Peyer's patch (tissue), 4 donors: ENCODE measurements around the gene SCRG1. TPM values are rescaled to one million over a fixed set of nuclear protein-coding genes. Genes with fewer than 3 reads are reported as not detected.
A peak's percentile ranks its signal among the peaks of the same experiment; 100 is the strongest.

Experiments used
- DNase-seq, 3 donors: peaks; one replicate each; pipeline ENCODE4 v3.0.0-alpha.2; 2017 to 2019
- H3K27ac ChIP-seq, 4 donors: fragments of 200-600 bp; sonication (generic); one replicate each; pipeline ENCODE4 v1.5.1; 2016 to 2019
- H3K27me3 ChIP-seq, 2 donors: fragments of 200-600 bp; sonication (generic); one replicate each; pipeline ENCODE4 v1.5.1; 2019
- H3K36me3 ChIP-seq, 3 donors: fragments of 200-600 bp; sonication (generic); one replicate each; pipeline ENCODE4 v1.5.1; 2016 to 2019
- H3K4me1 ChIP-seq, 4 donors: fragments of 200-600 bp; sonication (generic); one replicate each; pipeline ENCODE4 v1.5.1; 2016 to 2019
- H3K4me3 ChIP-seq, 4 donors: fragments of 200-600 bp; sonication (generic); 1 replicate in 3 of 4; 2 replicates in 1 of 4; pipeline ENCODE4 v1.5.1; 2016 to 2019; ENCODE audit warnings: mild to moderate bottlenecking in 1 of 4
- H3K9me3 ChIP-seq, 4 donors: fragments of 200-600 bp; sonication (generic); one replicate each; pipeline ENCODE4 v1.5.1; 2016 to 2019; ENCODE audit warnings: mild to moderate bottlenecking in 1 of 4
- CTCF ChIP-seq, 6 experiments: fragments of 450-650 bp in 4 of 6; fragments of 200-600 bp in 2 of 6; sonication (generic) in 1 of 6; IDR thresholded peaks; one replicate each; pipeline ENCODE4 v1.5.1; 2017 to 2019; ENCODE audit warnings: antibody characterized with exemption in 6 of 6, mild to moderate bottlenecking in 3 of 6, moderate library complexity in 1 of 6
- POLR2A ChIP-seq, 2 donors: fragments of 450-650 bp; IDR thresholded peaks; one replicate each; pipeline ENCODE4 v1.5.1; 2017; ENCODE audit warnings: antibody characterized with exemption in 2 of 2, mild to moderate bottlenecking in 2 of 2, moderate library complexity in 2 of 2
- total RNA-seq, 4 donors: library from RNA; depleted of rRNA; stranded (reverse); fragments of >200 nt; gene quantifications; one replicate each; pipeline ENCODE4 v1.1.0, GENCODE V29; 2016

Gene SCRG1
- total RNA-seq, 4 donors from 2014 or later: not detected

GRCh38 chr4:173415885-173416653, 17.2 kb upstream of the SCRG1 start:
- H3K4me1 ChIP-seq: peaks cover 0 to 4% (median 0%) of the 10 kb centered on the region in 4 donors
- H3K4me3 ChIP-seq: no peak overlapping the region
- H3K9me3 ChIP-seq: no peaks in the 10 kb centered on the region
- peak overlapping the region in 2 of 4 donors; percentile 14 to 37 for H3K27ac ChIP-seq
- peak in 1 of 3 donors; percentile 50 for DNase-seq
- H3K27me3 ChIP-seq: no peaks in the 10 kb centered on the region
- H3K36me3 ChIP-seq: no peaks in the 10 kb centered on the region
- TF ChIP-seq CTCF (IDR thresholded peaks at IDR 0.05) (no peak), POLR2A (IDR thresholded peaks at IDR 0.05) (no peak)

- TF ChIP-seq CTCF (IDR thresholded peaks at IDR 0.05) (no peak), POLR2A (IDR thresholded peaks at IDR 0.05) (no peak)
- H3K4me1 ChIP-seq: no peaks in the 10 kb centered on the region
- H3K9me3 ChIP-seq: no peaks in the 10 kb centered on the region
- no peaks in the 10 kb centered on the region for H3K36me3 ChIP-seq
- H3K4me3 ChIP-seq: no peak overlapping the region
- H3K27ac ChIP-seq: no peak overlapping the region
- H3K27me3 ChIP-seq: no peaks in the 10 kb centered on the region
- DNase-seq: no peak
These were observed 16.2 kb upstream of the SCRG1 start for GRCh38 chr4:173415092-173415491.

GRCh38 chr4:173414456-173414855, 15.5 kb upstream of the SCRG1 start:
- Histone ChIP-seq H3K4me1 (no peaks in the 10 kb centered on the region), H3K27ac (no peak overlapping the region), H3K9me3 (no peaks in the 10 kb centered on the region)

GRCh38 chr4:173413036-173413435, 14.1 kb upstream of the SCRG1 start:
- TF ChIP-seq POLR2A (IDR thresholded peaks at IDR 0.05) (no peak), CTCF (IDR thresholded peaks at IDR 0.05) (no peak)
- DNase-seq: no peak
- Histone ChIP-seq H3K36me3 (no peaks in the 10 kb centered on the region), H3K27me3 (no peaks in the 10 kb centered on the region), H3K27ac (no peak overlapping the region), H3K4me1 (no peaks in the 10 kb centered on the region), H3K9me3 (no peaks in the 10 kb centered on the region), H3K4me3 (no peak overlapping the region)

More at GRCh38 chr4:173414456-173414855, 15.5 kb upstream of the SCRG1 start:
- no peak overlapping the region for H3K4me3 ChIP-seq
- no peaks in the 10 kb centered on the region for H3K36me3 ChIP-seq
- TF ChIP-seq POLR2A (IDR thresholded peaks at IDR 0.05): no peak
- no peaks in the 10 kb centered on the region for H3K27me3 ChIP-seq
- DNase-seq: no peak

- no peak for DNase-seq
- no peaks in the 10 kb centered on the region for H3K36me3 ChIP-seq
- H3K9me3 ChIP-seq: no peaks in the 10 kb centered on the region
- TF ChIP-seq CTCF (IDR thresholded peaks at IDR 0.05) (no peak), POLR2A (IDR thresholded peaks at IDR 0.05) (no peak)
- no peak overlapping the region for H3K27ac ChIP-seq
- H3K4me3 ChIP-seq: no peak overlapping the region
- no peaks in the 10 kb centered on the region for H3K4me1 ChIP-seq
- no peaks in the 10 kb centered on the region for H3K27me3 ChIP-seq
These were observed 12.3 kb upstream of the SCRG1 start for GRCh38 chr4:173411106-173411693.

- no peak overlapping the region for H3K27ac ChIP-seq
- H3K27me3 ChIP-seq: no peaks in the 10 kb centered on the region
- H3K4me3 ChIP-seq: no peak overlapping the region
- no peak for DNase-seq
- H3K4me1 ChIP-seq: no peaks in the 10 kb centered on the region
- no peaks in the 10 kb centered on the region for H3K9me3 ChIP-seq
- no peak for TF ChIP-seq CTCF (IDR thresholded peaks at IDR 0.05)
- TF ChIP-seq POLR2A (IDR thresholded peaks at IDR 0.05): no peak
- no peaks in the 10 kb centered on the region for H3K36me3 ChIP-seq
These were observed 11.2 kb upstream of the SCRG1 start for GRCh38 chr4:173410079-173410478.
